ENCODE data around the gene PROX2. TPM values are rescaled to one million over a fixed set of nuclear protein-coding genes. Genes with fewer than 3 reads are reported as not detected.

The PROX2 gene
- total and polyA plus RNA-seq, 2 donors (not counting 1 experiment from before 2014, with no cell fraction given) = 0.03 to 0.07 TPM

DNA sequence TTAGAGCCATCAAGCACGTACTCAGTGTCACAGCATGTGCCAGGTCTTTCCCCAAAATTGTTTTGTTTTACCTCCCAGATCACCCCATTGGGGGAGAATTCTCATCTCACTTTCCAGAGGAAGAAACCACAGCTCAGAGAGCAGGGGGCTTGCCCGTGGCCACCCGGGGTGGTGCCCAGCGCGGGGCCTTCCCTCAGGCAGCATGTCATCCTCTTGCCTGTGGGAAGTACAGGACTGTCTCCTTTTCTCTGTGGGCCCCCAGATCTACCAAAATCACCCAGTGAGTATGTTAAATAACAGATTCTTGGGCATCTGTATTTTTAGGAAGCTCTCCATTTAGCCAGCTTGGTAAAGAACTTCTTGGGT is 41.2 kb upstream of the PROX2 start:
- H3K27me3 ChIP-seq (replicated peaks in 1 of 4; ENCODE audit: control extremely low read depth in 1 of 4, control insufficient read depth in 3 of 4, insufficient read depth in 4 of 4, low read length in 3 of 4) = no peaks in the 10 kb centered on the region
- H2AFZ ChIP-seq (ENCODE audit: insufficient read depth, low read depth, low read length, poor library complexity, severe bottlenecking) = no peak overlapping the region
- no peak overlapping the region for H3K9ac ChIP-seq (ENCODE audit: low read length)
- TF ChIP-seq, protein P1, sequence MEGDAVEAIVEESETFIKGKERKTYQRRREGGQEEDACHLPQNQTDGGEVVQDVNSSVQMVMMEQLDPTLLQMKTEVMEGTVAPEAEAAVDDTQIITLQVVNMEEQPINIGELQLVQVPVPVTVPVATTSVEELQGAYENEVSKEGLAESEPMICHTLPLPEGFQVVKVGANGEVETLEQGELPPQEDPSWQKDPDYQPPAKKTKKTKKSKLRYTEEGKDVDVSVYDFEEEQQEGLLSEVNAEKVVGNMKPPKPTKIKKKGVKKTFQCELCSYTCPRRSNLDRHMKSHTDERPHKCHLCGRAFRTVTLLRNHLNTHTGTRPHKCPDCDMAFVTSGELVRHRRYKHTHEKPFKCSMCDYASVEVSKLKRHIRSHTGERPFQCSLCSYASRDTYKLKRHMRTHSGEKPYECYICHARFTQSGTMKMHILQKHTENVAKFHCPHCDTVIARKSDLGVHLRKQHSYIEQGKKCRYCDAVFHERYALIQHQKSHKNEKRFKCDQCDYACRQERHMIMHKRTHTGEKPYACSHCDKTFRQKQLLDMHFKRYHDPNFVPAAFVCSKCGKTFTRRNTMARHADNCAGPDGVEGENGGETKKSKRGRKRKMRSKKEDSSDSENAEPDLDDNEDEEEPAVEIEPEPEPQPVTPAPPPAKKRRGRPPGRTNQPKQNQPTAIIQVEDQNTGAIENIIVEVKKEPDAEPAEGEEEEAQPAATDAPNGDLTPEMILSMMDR (IDR thresholded peaks at IDR 0.05) = no peak
- no peak for TF ChIP-seq EZH2 (IDR thresholded peaks at IDR 0.05; ENCODE audit: borderline replicate concordance, insufficient read depth, low read depth, low read length, poor library complexity, severe bottlenecking)
- no peaks in the 10 kb centered on the region for H3K9me3 ChIP-seq (ENCODE audit: control extremely low read depth in 1 of 3, control insufficient read depth in 2 of 3, insufficient read depth in 1 of 3, low read length in 2 of 3)
- intact Hi-C loops (cut with micrococcal nuclease) = no loop called here
- no peak overlapping the region for H3K27ac ChIP-seq (ENCODE audit: low read length in 2 of 2)
- no peak overlapping the region for H3K4me3 ChIP-seq (ENCODE audit: control extremely low read depth in 1 of 5, extremely low read depth in 1 of 5, insufficient read depth in 1 of 5, low read depth in 2 of 5, low read length in 4 of 5)
- Mint-ChIP-seq H3K9me3 (ENCODE audit: insufficient read depth) (no peaks in the 10 kb centered on the region), H3K4me3 (no peak overlapping the region), H3K27ac (no peak overlapping the region), H3K4me1 (no peaks in the 10 kb centered on the region), H3K27me3 (no peaks in the 10 kb centered on the region)
- no peaks in the 10 kb centered on the region for H4K20me1 ChIP-seq (ENCODE audit: control insufficient read depth, insufficient read depth, low read length, poor library complexity, severe bottlenecking)
- no peak for ATAC-seq (ENCODE audit: low read depth)
- no peak overlapping the region for H3K4me2 ChIP-seq (replicated peaks; ENCODE audit: low read depth, low read length, poor library complexity, severe bottlenecking)
- no peaks in the 10 kb centered on the region for H3K79me2 ChIP-seq (ENCODE audit: control insufficient read depth, insufficient read depth, low read length)
- no peaks in the 10 kb centered on the region for H3K4me1 ChIP-seq (ENCODE audit: control insufficient read depth in 2 of 2, insufficient read depth in 2 of 2, low read length in 2 of 2)
- no peak for DNase-seq
- POLR2A ChIA-PET = no interaction called here
- no peaks in the 10 kb centered on the region for H3K36me3 ChIP-seq (replicated peaks in 1 of 2; ENCODE audit: control extremely low read depth in 1 of 2, control insufficient read depth in 1 of 2, extremely low read depth in 1 of 2, insufficient read depth in 2 of 2, low read length in 1 of 2)
- CTCF ChIA-PET = interaction anchor here (1.1 to 1.9 kb wide), 8 partner anchors 11 to 171 kb away, joined by 3 to 5 read pairs (median 4); no protein-coding TSS in a partner anchor
- WGBS (ENCODE audit: insufficient coverage) = no CpG with 5 or more reads among the region's 5 CpGs

DNA sequence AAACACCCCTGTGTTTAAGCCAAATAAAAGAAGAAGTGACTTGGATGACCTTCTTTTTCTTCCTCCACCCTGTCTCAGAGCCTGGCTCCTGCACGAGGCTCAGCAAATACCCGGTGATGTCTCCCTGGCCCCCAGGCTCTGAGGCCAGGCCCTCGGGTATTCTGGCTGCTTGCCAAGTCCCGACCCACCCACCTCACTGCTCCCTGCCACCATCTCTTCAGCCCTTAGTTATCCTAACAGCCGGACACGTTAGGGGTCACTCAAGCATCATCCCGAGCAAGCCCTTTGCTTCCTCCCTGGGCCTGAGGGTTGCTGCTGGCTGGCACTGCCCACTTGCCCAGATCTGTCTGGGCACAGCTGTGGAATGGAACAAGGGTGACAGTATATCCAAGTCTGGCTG is 39.9 kb upstream of the PROX2 start:
- H3K4me3 Mint-ChIP-seq = no peak overlapping the region
- Histone ChIP-seq H3K9me3 (ENCODE audit: control extremely low read depth in 1 of 3, control insufficient read depth in 2 of 3, insufficient read depth in 1 of 3, low read length in 2 of 3) (no peaks in the 10 kb centered on the region), H4K20me1 (ENCODE audit: control insufficient read depth, insufficient read depth, low read length, poor library complexity, severe bottlenecking) (no peaks in the 10 kb centered on the region), H3K4me1 (ENCODE audit: control insufficient read depth in 2 of 2, insufficient read depth in 2 of 2, low read length in 2 of 2) (no peaks in the 10 kb centered on the region), H3K27ac (ENCODE audit: low read length in 2 of 2) (no peak overlapping the region), H2AFZ (ENCODE audit: insufficient read depth, low read depth, low read length, poor library complexity, severe bottlenecking) (no peak overlapping the region), H3K4me2 (replicated peaks; ENCODE audit: low read depth, low read length, poor library complexity, severe bottlenecking) (no peak overlapping the region), H3K9ac (ENCODE audit: low read length) (no peak overlapping the region), H3K27me3 (replicated peaks in 1 of 4; ENCODE audit: control extremely low read depth in 1 of 4, control insufficient read depth in 3 of 4, insufficient read depth in 4 of 4, low read length in 3 of 4) (no peaks in the 10 kb centered on the region), H3K36me3 (replicated peaks in 1 of 2; ENCODE audit: control extremely low read depth in 1 of 2, control insufficient read depth in 1 of 2, extremely low read depth in 1 of 2, insufficient read depth in 2 of 2, low read length in 1 of 2) (no peaks in the 10 kb centered on the region), H3K79me2 (ENCODE audit: control insufficient read depth, insufficient read depth, low read length) (no peaks in the 10 kb centered on the region), H3K4me3 (ENCODE audit: control extremely low read depth in 1 of 5, extremely low read depth in 1 of 5, insufficient read depth in 1 of 5, low read depth in 2 of 5, low read length in 4 of 5) (no peak overlapping the region)
- TF ChIP-seq, protein P1 (IDR thresholded peaks at IDR 0.05) = no peak
- TF ChIP-seq EZH2 (IDR thresholded peaks at IDR 0.05; ENCODE audit: borderline replicate concordance, insufficient read depth, low read depth, low read length, poor library complexity, severe bottlenecking) = no peak
- CTCF ChIA-PET = interaction anchor here (0.9 to 1.9 kb wide), 5 partner anchors 55 to 174 kb away, joined by 3 to 5 read pairs (median 4); no protein-coding TSS in a partner anchor
- H3K27ac Mint-ChIP-seq = no peak overlapping the region
- POLR2A ChIA-PET = no interaction called here
- H3K9me3 Mint-ChIP-seq (ENCODE audit: insufficient read depth) = no peaks in the 10 kb centered on the region
- ATAC-seq (ENCODE audit: low read depth) (no peak), DNase-seq (no peak)
- intact Hi-C loops (cut with micrococcal nuclease) = no loop called here
- H3K27me3 Mint-ChIP-seq = no peaks in the 10 kb centered on the region
- WGBS (ENCODE audit: insufficient coverage) = 69% methylated on average over 7 of the region's 7 CpGs
- no peaks in the 10 kb centered on the region for H3K4me1 Mint-ChIP-seq

Measured in B cell (primary cell).